Kidney (tissue), 14 donors: ENCODE measurements around the gene SZT2. TPM values are rescaled to one million over a fixed set of nuclear protein-coding genes. Genes with fewer than 3 reads are reported as not detected.

Source experiments
- DNase-seq, 5 donors: peaks; one replicate each; pipeline ENCODE4 v3.0.0-alpha.2; 2013 to 2020
- FAIRE-seq: peaks from 2 replicates; lab custom pipeline; 2012; peaks lifted over from hg19 to GRCh38; lab: Jason Lieb, UNC
- H3K27ac ChIP-seq, 2 donors: one replicate each; pipeline ENCODE4 v1.7.0; 2013; ENCODE audit warnings: low read depth in 2 of 2, low read length in 2 of 2, inconsistent platforms in 1 of 2
- H3K27me3 ChIP-seq: one replicate; pipeline ENCODE4 v1.7.1; 2013; ENCODE audit warnings: low read length, inconsistent platforms; ENCODE audit not compliant: control insufficient read depth, insufficient read depth
- H3K36me3 ChIP-seq, 3 donors: one replicate each; pipeline versions ENCODE4 v1.7.0 to v1.7.1; 2013; ENCODE audit warnings: low read length in 3 of 3, control low read depth in 1 of 3, inconsistent platforms in 1 of 3; ENCODE audit not compliant: insufficient read depth in 3 of 3, control insufficient read depth in 2 of 3
- H3K4me1 ChIP-seq, 3 donors: one replicate each; pipeline versions ENCODE4 v1.7.0 to v1.7.1; 2013; ENCODE audit warnings: low read length in 3 of 3, inconsistent platforms in 1 of 3, low read depth in 1 of 3; ENCODE audit not compliant: control insufficient read depth in 2 of 3, insufficient read depth in 2 of 3
- H3K4me3 ChIP-seq, 3 donors: one replicate each; pipeline versions ENCODE4 v1.7.0 to v1.8.1; 2013; ENCODE audit warnings: low read length in 3 of 3, control low read depth in 1 of 3, inconsistent platforms in 1 of 3
- H3K9ac ChIP-seq, 3 donors: one replicate each; pipeline versions ENCODE4 v1.7.0 to v1.7.1; 2013; ENCODE audit warnings: low read length in 3 of 3, control low read depth in 1 of 3, inconsistent platforms in 1 of 3
- H3K9me3 ChIP-seq, 3 donors: one replicate each; pipeline versions ENCODE4 v1.7.0 to v1.7.1; 2013; ENCODE audit warnings: low read length in 3 of 3, control low read depth in 1 of 3, inconsistent platforms in 1 of 3; ENCODE audit not compliant: control insufficient read depth in 2 of 3, insufficient read depth in 1 of 3
- intact Hi-C: fragments of 100-400 bp; cut with DNase I; formaldehyde crosslinking; loops from one replicate; pipeline ENCODE4 v1.11.1; 2022
- polyA plus RNA-seq: library from polyadenylated mRNA; stranded (reverse); fragments of 350-450 nt; fragmentation: Illumina TruSeq; extraction: RNeasy Lipid Tissue Mini Kit (QIAGEN cat#74804); gene quantifications from one replicate; pipeline ENCODE4 v1.2.3, GENCODE V29; 2014; ENCODE audit warnings: low read depth, low replicate concordance; ENCODE audit not compliant: insufficient read depth
- total RNA-seq: library from RNA; stranded (reverse); fragmentation: NEBNext Ultra II Directional; extraction: Animal tissue kit (Norgen Biotek cat#: 25700); gene quantifications from one replicate; pipeline ENCODE4 v1.2.1, GENCODE V29; 2021
- TF ChIP-seq, protein P1 (sequence below): IDR thresholded peaks from 3 replicates; pipeline ENCODE4 v1.5.1; 2012; ENCODE audit warnings: mild to moderate bottlenecking, moderate library complexity, borderline replicate concordance; ENCODE audit not compliant: insufficient read depth; ENCODE audit errors: extremely low read depth
- donor health status: control.
- donor health status: control.
- donor health status: control.
- donor health status: control.
- donor health status: control.
- donor health status: DM: yes; HTN: yes; CAD: no.
- donor health status: Normal renal cell carcinoma (clear cell type).

SZT2 gene
- total and polyA plus RNA-seq, 2 donors from 2014 or later, result 10.4 to 66.8 TPM

DNA sequence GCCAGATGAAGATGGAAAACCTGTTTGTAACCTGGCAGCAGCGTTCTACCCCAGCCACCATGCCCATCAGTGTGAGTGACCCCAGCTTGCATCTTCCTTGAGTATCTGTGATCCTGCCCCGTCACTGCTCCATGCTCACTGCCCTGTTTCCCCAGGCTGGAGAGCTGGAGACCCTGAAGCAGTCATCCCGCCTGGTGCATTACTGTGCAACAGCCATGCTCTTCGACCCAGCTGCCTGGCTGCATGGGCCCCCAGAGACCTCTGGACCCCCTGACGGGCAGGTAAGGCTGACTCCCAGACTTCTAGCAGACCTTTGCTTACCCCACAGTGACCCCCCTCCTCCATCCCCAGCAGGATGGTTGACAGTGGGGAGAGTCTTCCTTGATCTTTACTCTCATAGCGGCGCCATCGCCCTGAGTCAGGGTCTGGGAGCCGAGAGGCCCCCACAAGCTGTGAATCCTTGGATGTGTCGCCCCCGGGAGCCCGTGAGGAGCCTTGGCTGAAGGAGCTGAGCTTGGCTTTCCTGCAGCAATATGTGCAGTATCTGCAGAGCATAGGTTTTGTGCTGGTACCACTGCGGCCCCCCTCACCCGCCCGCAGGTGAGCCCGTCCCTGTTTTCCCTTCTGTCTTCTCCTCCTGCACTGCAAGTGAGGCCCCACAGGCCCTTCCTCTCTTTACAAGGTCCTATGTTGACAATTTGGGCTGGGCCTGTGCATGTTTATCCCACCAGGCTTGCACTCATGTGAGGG is 53.7 kb downstream of the SZT2 start:
- Histone ChIP-seq H3K27me3 (no peaks in the 10 kb centered on the region), H3K4me1 (peaks cover 0 to 4% (median 0%) of the 10 kb centered on the region in 3 donors), H3K9me3 (no peaks in the 10 kb centered on the region), H3K36me3 (peaks cover 9 to 84% (median 60%) of the 10 kb centered on the region in 3 donors), H3K27ac (no peak overlapping the region), H3K4me3 (no peak overlapping the region), H3K9ac (no peak overlapping the region)
- DNase-seq (peak in 1 of 5 donors; percentile 61), FAIRE-seq (no peak)
- TF ChIP-seq, protein P1, sequence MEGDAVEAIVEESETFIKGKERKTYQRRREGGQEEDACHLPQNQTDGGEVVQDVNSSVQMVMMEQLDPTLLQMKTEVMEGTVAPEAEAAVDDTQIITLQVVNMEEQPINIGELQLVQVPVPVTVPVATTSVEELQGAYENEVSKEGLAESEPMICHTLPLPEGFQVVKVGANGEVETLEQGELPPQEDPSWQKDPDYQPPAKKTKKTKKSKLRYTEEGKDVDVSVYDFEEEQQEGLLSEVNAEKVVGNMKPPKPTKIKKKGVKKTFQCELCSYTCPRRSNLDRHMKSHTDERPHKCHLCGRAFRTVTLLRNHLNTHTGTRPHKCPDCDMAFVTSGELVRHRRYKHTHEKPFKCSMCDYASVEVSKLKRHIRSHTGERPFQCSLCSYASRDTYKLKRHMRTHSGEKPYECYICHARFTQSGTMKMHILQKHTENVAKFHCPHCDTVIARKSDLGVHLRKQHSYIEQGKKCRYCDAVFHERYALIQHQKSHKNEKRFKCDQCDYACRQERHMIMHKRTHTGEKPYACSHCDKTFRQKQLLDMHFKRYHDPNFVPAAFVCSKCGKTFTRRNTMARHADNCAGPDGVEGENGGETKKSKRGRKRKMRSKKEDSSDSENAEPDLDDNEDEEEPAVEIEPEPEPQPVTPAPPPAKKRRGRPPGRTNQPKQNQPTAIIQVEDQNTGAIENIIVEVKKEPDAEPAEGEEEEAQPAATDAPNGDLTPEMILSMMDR, result no peak
- intact Hi-C loops, result no loop called here

DNA sequence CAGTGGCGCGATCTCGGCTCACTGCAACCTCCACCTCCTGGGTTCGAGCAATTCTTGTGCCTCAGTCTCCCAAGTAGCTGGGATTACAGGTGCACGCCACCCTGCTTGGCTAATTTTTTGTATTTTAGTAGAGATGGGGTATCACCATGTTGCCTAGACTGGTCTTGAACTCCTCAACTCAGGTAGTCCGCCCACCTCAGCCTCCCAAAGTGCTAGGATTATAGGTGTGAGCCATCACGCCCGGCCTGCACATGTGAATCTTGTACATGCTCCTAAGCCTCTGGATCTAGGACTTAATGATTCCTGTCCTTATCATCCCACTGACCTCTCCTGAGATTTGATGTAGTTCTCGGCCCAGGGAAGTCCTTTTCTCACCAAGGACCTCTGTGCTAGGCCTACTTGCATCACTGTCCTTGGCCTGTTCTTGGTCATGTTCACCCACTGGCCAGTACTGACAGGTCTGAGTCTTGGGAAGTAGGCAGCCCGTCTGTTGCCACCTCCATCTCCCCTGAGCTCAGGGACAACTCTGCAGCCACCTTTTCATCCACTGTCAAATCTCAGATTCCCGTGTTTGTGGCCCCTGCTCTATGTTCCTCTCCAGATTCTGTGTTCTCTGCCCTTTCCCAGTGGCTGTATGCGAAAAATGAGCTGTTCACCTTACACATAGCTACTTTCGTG is 54.6 kb downstream of the SZT2 start:
- TF ChIP-seq, protein P1, result no peak
- DNase-seq, result peak in 1 of 5 donors; percentile 22
- Histone ChIP-seq H3K36me3 (peaks cover 14 to 84% (median 56%) of the 10 kb centered on the region in 3 donors), H3K27ac (no peak overlapping the region), H3K4me1 (peaks cover 0 to 8% (median 8%) of the 10 kb centered on the region in 3 donors), H3K9ac (no peak overlapping the region), H3K9me3 (no peaks in the 10 kb centered on the region), H3K27me3 (no peaks in the 10 kb centered on the region), H3K4me3 (no peak overlapping the region)
- intact Hi-C loops, result no loop called here
- FAIRE-seq, result no peak

- FAIRE-seq (no peak), DNase-seq (peak in 3 of 5 donors; percentile 10 to 54 (median 47))
These were observed 55.1 kb downstream of the SZT2 start for GRCh38 chr1:43444836-43445235.

More at GRCh38 chr1:43444836-43445235, 55.1 kb downstream of the SZT2 start:
- intact Hi-C loops, result no loop called here
- Histone ChIP-seq H3K27ac (no peak overlapping the region), H3K9ac (no peak overlapping the region), H3K27me3 (no peaks in the 10 kb centered on the region), H3K9me3 (no peaks in the 10 kb centered on the region), H3K4me3 (no peak overlapping the region), H3K4me1 (peaks cover 0 to 12% (median 8%) of the 10 kb centered on the region in 3 donors), H3K36me3 (peaks cover 15 to 84% (median 55%) of the 10 kb centered on the region in 3 donors)
- TF ChIP-seq, protein P1, result no peak
